CD14-positive monocyte (primary cell): ENCODE measurements around the gene ZNF536. TPM values are rescaled to one million over a fixed set of nuclear protein-coding genes. Genes with fewer than 3 reads are reported as not detected.

Source experiments
- DNase-seq, 3 donors: peaks; one replicate each; pipeline ENCODE4 v3.0.0-alpha.2; 2011 to 2022
- H2AFZ ChIP-seq: 2 replicates; pipeline ENCODE4 v1.6.0; 2012; ENCODE audit warnings: mild to moderate bottlenecking, low read depth, low read length, inconsistent platforms; ENCODE audit not compliant: insufficient read depth, poor library complexity, severe bottlenecking
- H3K27ac ChIP-seq, 2 donors: 1 replicate in 1 of 2; 2 replicates in 1 of 2; pipeline ENCODE4 v1.5.1; 2012 to 2013; ENCODE audit warnings: low read length in 2 of 2, control low read depth in 1 of 2, inconsistent platforms in 1 of 2, low read depth in 1 of 2, mild to moderate bottlenecking in 1 of 2
- H3K27me3 ChIP-seq, 2 donors: one replicate each; pipeline versions ENCODE4 v1.6.0 to v1.6.1; 2011 to 2013; ENCODE audit warnings: low read length in 2 of 2; ENCODE audit not compliant: control insufficient read depth in 2 of 2, insufficient read depth in 2 of 2
- H3K36me3 ChIP-seq, 2 donors: replicated peaks in 1 of 2; 1 replicate in 1 of 2; 2 replicates in 1 of 2; pipeline versions ENCODE4 v1.5.1 to v1.6.1; 2012 to 2013; ENCODE audit warnings: low read length in 2 of 2, control low read depth in 1 of 2, inconsistent platforms in 1 of 2, mild to moderate bottlenecking in 1 of 2; ENCODE audit not compliant: insufficient read depth in 2 of 2, control insufficient read depth in 1 of 2
- H3K4me1 ChIP-seq, 2 donors: 1 replicate in 1 of 2; 2 replicates in 1 of 2; pipeline versions ENCODE4 v1.5.1 to v1.6.1; 2012 to 2013; ENCODE audit warnings: low read length in 2 of 2, control low read depth in 1 of 2, inconsistent platforms in 1 of 2, mild to moderate bottlenecking in 1 of 2, moderate library complexity in 1 of 2; ENCODE audit not compliant: insufficient read depth in 2 of 2, control insufficient read depth in 1 of 2
- H3K4me2 ChIP-seq: replicated peaks from 2 replicates; pipeline ENCODE3; 2012; ENCODE audit warnings: low read length, moderate library complexity, mild to moderate bottlenecking; ENCODE audit not compliant: poor library complexity, severe bottlenecking; ENCODE audit errors: extremely low read depth
- H3K4me3 ChIP-seq, 3 experiments: fragments of 200-600 bp in 1 of 3; sonication (generic) in 1 of 3; replicated peaks in 1 of 3; 1 replicate in 2 of 3; 2 replicates in 1 of 3; pipeline ENCODE4 v1.5.1; 2011 to 2013; ENCODE audit warnings: low read length in 3 of 3, mild to moderate bottlenecking in 3 of 3, control low read depth in 2 of 3, low read depth in 2 of 3, inconsistent platforms in 1 of 3, moderate library complexity in 1 of 3
- H3K79me2 ChIP-seq: 2 replicates; pipeline ENCODE4 v1.6.0; 2012; ENCODE audit warnings: mild to moderate bottlenecking, control low read depth, inconsistent platforms, low read length, moderate library complexity; ENCODE audit not compliant: insufficient read depth
- H3K9ac ChIP-seq: 2 replicates; pipeline ENCODE4 v1.6.0; 2017; ENCODE audit warnings: low read length, mild to moderate bottlenecking; ENCODE audit not compliant: insufficient read depth, poor library complexity, severe bottlenecking
- H3K9me3 ChIP-seq, 2 donors: replicated peaks in 1 of 2; 1 replicate in 1 of 2; 2 replicates in 1 of 2; pipeline versions ENCODE4 v1.5.1 to v1.6.1; 2012 to 2013; ENCODE audit warnings: low read length in 2 of 2, control low read depth in 1 of 2; ENCODE audit not compliant: control insufficient read depth in 1 of 2, insufficient read depth in 1 of 2
- H4K20me1 ChIP-seq: 2 replicates; pipeline ENCODE4 v1.6.0; 2012; ENCODE audit warnings: mild to moderate bottlenecking, low read length, control low read depth, moderate library complexity; ENCODE audit not compliant: insufficient read depth
- H3K27ac Mint-ChIP-seq, 7 donors: one replicate each; pipeline ENCODE4 v1.8.0; 2020; ENCODE audit warnings: mild to moderate bottlenecking in 7 of 7, mixed read lengths in 7 of 7, moderate library complexity in 6 of 7, inconsistent platforms in 2 of 7
- H3K27me3 Mint-ChIP-seq, 3 donors: one replicate each; pipeline ENCODE4 v1.8.0; 2021 to 2022; ENCODE audit warnings: low read depth in 3 of 3, mild to moderate bottlenecking in 3 of 3, mixed read lengths in 3 of 3, moderate library complexity in 3 of 3, inconsistent platforms in 1 of 3
- H3K36me3 Mint-ChIP-seq, 2 donors: one replicate each; pipeline ENCODE4 v1.8.0; 2020; ENCODE audit warnings: mixed read lengths in 2 of 2, inconsistent platforms in 1 of 2, mild to moderate bottlenecking in 1 of 2
- H3K4me1 Mint-ChIP-seq: one replicate; pipeline ENCODE4 v1.8.0; 2020; ENCODE audit warnings: mild to moderate bottlenecking, mixed read lengths
- H3K4me3 Mint-ChIP-seq, 2 donors: one replicate each; pipeline ENCODE4 v1.8.0; 2020; ENCODE audit warnings: mild to moderate bottlenecking in 2 of 2, mixed read lengths in 2 of 2, moderate library complexity in 1 of 2
- H3K9me3 Mint-ChIP-seq, 7 donors: one replicate each; pipeline ENCODE4 v1.8.0; 2020 to 2022; ENCODE audit warnings: mixed read lengths in 7 of 7, mild to moderate bottlenecking in 6 of 7, moderate library complexity in 6 of 7, inconsistent platforms in 2 of 7
- WGBS: methylation state at CpG from one replicate; pipeline ENCODE4 v1.1.5; 2013; ENCODE audit warnings: missing lambda C conversion rate; ENCODE audit not compliant: insufficient coverage; 5-methylcytosine and 5-hydroxymethylcytosine counted together
- intact Hi-C, 2 donors: fragments of 100-400 bp; cut with micrococcal nuclease; formaldehyde crosslinking; loops; one replicate each; pipeline versions ENCODE4 v1.15.0 to v1.15.1; 2023
- polyA plus RNA-seq, 3 donors: library from polyadenylated mRNA; depleted of rRNA in 1 of 3; unstranded in 2 of 3; stranded (reverse) in 1 of 3; fragments of 300-500 nt in 2 of 3; fragments of >200 nt in 1 of 3; fragmentation: Illumina TruSeq in 2 of 3; gene quantifications; 1 replicate in 2 of 3; 2 replicates in 1 of 3; pipeline ENCODE4 v1.2.3, GENCODE V29; 2012 to 2021
- TF ChIP-seq, protein P1 (sequence below): fragments of 200-600 bp; IDR thresholded peaks from one replicate; pipeline ENCODE4 v1.8.0; 2022; ENCODE audit warnings: antibody characterized with exemption, mild to moderate bottlenecking

Gene ZNF536
- polyA plus RNA-seq, 3 donors, result not detected

DNA sequence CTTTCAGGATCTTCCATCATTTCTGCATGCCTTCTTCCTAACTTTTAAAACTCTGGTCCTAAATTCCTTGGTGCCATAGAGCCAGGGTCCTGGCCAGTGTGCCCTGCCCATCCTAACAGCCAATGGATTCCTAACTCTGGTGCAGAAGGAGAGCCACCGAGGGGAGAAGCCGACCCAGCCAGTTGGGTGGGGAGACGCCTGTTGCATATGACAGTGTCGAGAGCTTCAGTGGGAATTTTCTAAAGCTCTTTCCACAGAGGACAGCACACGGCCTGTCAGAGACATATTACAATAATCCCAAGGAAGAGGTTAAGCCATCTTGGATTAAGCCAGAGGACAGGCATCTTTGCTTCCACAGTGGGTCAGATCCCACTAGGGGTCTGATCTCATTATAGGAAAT, 180.4 kb downstream of the ZNF536 start:
- no peaks in the 10 kb centered on the region for H4K20me1 ChIP-seq
- H3K79me2 ChIP-seq, result no peaks in the 10 kb centered on the region
- Mint-ChIP-seq H3K9me3 (peaks cover 0 to 7% (median 3%) of the 10 kb centered on the region in 7 donors), H3K27me3 (peaks cover 1 to 4% (median 2%) of the 10 kb centered on the region in 3 donors), H3K4me1 (no peaks in the 10 kb centered on the region), H3K4me3 (no peak overlapping the region), H3K36me3 (no peaks in the 10 kb centered on the region), H3K27ac (peak overlapping the region in 1 of 7 donors; percentile 65)
- H2AFZ ChIP-seq, result no peak overlapping the region
- WGBS, result 95% methylated on average over 3 of the region's 5 CpGs
- no peak overlapping the region for H3K4me2 ChIP-seq
- H3K36me3 ChIP-seq, result no peaks in the 10 kb centered on the region
- H3K4me3 ChIP-seq, result no peak overlapping the region
- peaks cover 0 to 6% of the 10 kb centered on the region in 2 donors for H3K9me3 ChIP-seq
- no peak overlapping the region for H3K27ac ChIP-seq
- no peaks in the 10 kb centered on the region for H3K27me3 ChIP-seq
- TF ChIP-seq, protein P1, sequence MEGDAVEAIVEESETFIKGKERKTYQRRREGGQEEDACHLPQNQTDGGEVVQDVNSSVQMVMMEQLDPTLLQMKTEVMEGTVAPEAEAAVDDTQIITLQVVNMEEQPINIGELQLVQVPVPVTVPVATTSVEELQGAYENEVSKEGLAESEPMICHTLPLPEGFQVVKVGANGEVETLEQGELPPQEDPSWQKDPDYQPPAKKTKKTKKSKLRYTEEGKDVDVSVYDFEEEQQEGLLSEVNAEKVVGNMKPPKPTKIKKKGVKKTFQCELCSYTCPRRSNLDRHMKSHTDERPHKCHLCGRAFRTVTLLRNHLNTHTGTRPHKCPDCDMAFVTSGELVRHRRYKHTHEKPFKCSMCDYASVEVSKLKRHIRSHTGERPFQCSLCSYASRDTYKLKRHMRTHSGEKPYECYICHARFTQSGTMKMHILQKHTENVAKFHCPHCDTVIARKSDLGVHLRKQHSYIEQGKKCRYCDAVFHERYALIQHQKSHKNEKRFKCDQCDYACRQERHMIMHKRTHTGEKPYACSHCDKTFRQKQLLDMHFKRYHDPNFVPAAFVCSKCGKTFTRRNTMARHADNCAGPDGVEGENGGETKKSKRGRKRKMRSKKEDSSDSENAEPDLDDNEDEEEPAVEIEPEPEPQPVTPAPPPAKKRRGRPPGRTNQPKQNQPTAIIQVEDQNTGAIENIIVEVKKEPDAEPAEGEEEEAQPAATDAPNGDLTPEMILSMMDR, result no peak
- DNase-seq, result no peak
- intact Hi-C loops, result no loop called here
- H3K4me1 ChIP-seq, result no peaks in the 10 kb centered on the region
- H3K9ac ChIP-seq, result no peak overlapping the region

DNA sequence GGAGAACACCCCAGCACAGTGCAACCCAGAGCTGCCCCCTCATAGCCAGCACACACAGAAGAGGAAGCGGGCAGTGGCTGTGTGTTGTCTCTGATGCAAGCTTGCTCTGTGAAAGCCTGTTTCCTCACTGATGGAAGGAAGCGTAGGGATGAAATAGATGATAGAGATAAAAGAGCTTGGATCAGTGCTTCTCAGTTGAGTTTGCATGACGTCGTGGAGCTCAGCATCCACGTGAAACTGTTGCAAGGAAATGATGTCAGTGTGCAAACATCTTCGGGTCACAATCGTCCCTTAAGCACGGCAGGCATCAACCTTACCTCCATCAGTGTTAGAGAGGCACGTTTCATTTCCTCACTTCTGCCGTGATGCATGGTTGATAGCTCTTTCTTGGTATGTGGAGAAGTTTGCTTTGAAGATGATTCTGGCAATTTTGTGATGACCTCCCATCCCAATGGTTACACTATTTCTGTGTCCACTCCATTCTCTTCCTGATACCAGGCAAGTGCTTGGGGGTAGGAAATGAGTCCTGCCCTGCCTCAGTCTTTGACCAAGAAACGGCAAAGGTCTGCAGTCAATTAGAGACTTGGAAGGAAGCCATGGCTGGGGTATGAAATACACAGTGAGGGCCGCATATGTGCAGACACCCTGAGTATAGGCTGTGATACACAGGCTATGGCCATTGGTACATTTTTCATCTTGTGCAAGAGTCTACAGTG, 183.0 kb downstream of the ZNF536 start:
- Mint-ChIP-seq H3K27me3 (peaks cover 2 to 4% (median 3%) of the 10 kb centered on the region in 3 donors), H3K27ac (no peak overlapping the region), H3K36me3 (no peaks in the 10 kb centered on the region), H3K4me1 (no peaks in the 10 kb centered on the region), H3K4me3 (no peak overlapping the region), H3K9me3 (peaks cover 0 to 2% (median 0%) of the 10 kb centered on the region in 7 donors)
- peak in 1 of 3 donors; percentile 10 for DNase-seq
- Histone ChIP-seq H3K27me3 (no peaks in the 10 kb centered on the region), H3K79me2 (no peaks in the 10 kb centered on the region), H3K27ac (no peak overlapping the region), H2AFZ (no peak overlapping the region), H3K4me1 (no peaks in the 10 kb centered on the region), H3K36me3 (no peaks in the 10 kb centered on the region), H3K4me3 (no peak overlapping the region), H4K20me1 (no peaks in the 10 kb centered on the region), H3K9me3 (no peaks in the 10 kb centered on the region), H3K4me2 (no peak overlapping the region), H3K9ac (no peak overlapping the region)
- intact Hi-C loops, result no loop called here
- WGBS, result 59% methylated on average over 6 of the region's 12 CpGs
- TF ChIP-seq, protein P1, result no peak
